ENCODE measurements around the gene BORCS5. TPM values are rescaled to one million over a fixed set of nuclear protein-coding genes. Genes with fewer than 3 reads are reported as not detected.
A peak's percentile ranks its signal among the peaks of the same experiment; 100 is the strongest.
"Not testable (repeated sequence)": the region's sequence is repeated elsewhere in the genome, so short reads cannot be mapped to it uniquely, and the experiment has no call there.

BORCS5 gene
- total RNA-seq, 2 donors from 2014 or later: 35.0 to 48.4 TPM

DNA sequence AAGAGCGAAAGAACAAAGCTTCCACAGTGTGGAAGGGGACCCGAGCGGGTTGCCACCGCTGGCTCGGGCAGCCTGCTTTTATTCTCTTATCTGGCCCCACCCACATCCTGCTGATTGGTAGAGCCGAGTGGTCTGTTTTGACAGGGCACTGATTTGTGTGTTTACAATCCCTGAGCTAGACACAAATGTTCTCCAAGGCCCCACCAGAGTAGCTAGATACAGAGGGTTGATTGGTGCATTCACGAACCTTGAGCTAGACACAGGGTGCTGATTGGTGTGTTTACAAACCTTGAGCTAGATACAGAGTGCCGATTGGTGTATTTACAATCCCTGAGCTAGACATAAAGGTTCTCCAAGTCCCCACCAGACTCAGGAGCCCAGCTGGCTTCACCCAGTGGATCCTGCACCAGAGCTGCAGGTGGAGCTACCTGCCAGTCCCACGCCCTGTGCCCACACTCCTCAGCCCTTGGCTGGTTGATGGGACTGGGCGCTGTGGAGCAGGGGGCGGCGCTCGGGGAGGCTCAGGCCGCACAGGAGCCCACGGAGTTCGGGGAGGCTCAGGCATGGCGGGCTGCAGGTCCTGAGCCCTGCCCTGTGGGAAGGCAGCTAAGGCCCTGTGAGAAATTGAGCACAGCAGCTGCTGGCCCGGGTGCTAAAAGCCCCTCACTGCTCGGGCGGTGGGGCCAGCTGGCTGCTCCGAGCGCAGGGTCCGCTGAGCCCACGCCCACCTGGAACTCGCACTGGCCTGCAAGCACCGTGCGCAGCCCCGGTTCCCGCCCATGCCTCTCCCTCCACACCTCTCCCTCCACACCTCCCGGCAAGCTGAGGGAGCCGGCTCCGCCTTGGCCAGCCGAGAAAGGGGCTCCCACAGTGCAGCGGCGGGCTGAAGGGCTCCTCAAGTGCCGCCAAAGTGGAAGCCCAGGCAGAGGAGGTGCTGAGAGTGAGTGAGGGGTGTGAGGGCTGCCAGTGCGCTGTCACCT lies 115.4 kb downstream of the BORCS5 start:
- Mint-ChIP-seq H3K4me1 (peaks cover 57% of the 10 kb centered on the region), H3K27ac (peak overlapping the region; percentile 99)
- not testable (repeated sequence) for H3K27me3 Mint-ChIP-seq; ATAC-seq; DNase-seq; H3K36me3 Mint-ChIP-seq (ENCODE audit: low read depth); H3K4me3 Mint-ChIP-seq; H3K9me3 ChIP-seq (ENCODE audit: control insufficient read depth, low read length, poor library complexity, severe bottlenecking)

- no peak for DNase-seq
- no peaks in the 10 kb centered on the region for H3K9me3 ChIP-seq (ENCODE audit: control insufficient read depth, low read length, poor library complexity, severe bottlenecking)
- Mint-ChIP-seq H3K4me3 (peak overlapping the region; percentile 89), H3K36me3 (ENCODE audit: low read depth) (peaks cover 4% of the 10 kb centered on the region), H3K27me3 (no peaks in the 10 kb centered on the region), H3K27ac (peak overlapping the region; percentile 99), H3K4me1 (peaks cover 51% of the 10 kb centered on the region)
- ATAC-seq: no peak
These were observed 116.3 kb downstream of the BORCS5 start for GRCh38 chr12:12473223-12473622.

GRCh38 chr12:12474471-12474928 lies 117.6 kb downstream of the BORCS5 start:
- ATAC-seq: peak; percentile 55
- Mint-ChIP-seq H3K27me3 (no peaks in the 10 kb centered on the region), H3K27ac (peak overlapping the region; percentile 99), H3K4me1 (peaks cover 49% of the 10 kb centered on the region), H3K4me3 (peak overlapping the region; percentile 89), H3K36me3 (ENCODE audit: low read depth) (peaks cover 4% of the 10 kb centered on the region)
- no peaks in the 10 kb centered on the region for H3K9me3 ChIP-seq (ENCODE audit: control insufficient read depth, low read length, poor library complexity, severe bottlenecking)
- peak in 1 of 3 donors; percentile 35 for DNase-seq

- Mint-ChIP-seq H3K27ac (peak overlapping the region; percentile 99), H3K36me3 (ENCODE audit: low read depth) (peaks cover 4% of the 10 kb centered on the region), H3K27me3 (no peaks in the 10 kb centered on the region), H3K4me1 (peaks cover 48% of the 10 kb centered on the region), H3K4me3 (peak overlapping the region; percentile 89)
- no peaks in the 10 kb centered on the region for H3K9me3 ChIP-seq (ENCODE audit: control insufficient read depth, low read length, poor library complexity, severe bottlenecking)
- peak in 2 of 3 donors; percentile 23 to 41 for DNase-seq
- peak; percentile 83 for ATAC-seq
These were observed 118.3 kb downstream of the BORCS5 start for GRCh38 chr12:12474931-12475795.

DNA sequence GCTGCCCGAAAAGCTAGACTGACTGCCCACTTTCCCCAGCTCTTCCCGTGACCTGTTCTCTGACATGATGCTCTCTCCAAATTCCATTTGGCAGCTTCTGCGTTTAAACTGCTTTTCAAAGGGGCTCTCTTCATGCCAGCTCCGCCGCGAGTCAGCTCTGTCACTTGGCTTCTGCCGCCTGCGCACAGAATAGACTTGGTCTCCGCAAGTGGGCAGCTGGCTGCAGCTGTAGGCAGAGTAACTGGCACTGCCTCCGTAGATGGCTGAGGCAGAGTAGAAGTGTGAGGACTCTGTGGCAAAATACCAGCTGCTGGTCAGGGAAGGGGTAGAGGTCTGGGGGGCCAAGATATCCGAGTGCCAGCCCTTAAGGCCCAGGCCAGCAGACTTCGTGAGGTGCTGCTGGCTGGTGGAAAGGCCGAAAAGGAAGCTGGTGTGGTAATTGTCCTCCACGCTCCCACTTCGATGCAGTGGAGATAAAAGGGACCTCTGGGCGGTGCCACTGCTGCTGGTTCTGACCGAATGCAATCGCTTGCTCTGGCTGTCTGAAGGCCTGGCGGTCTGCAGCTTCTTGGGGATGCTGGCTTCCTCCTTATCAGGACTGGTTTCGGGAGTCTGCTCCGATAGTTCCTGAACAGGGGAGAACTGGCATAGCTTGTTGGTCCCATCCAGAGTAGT lies 120.1 kb downstream of the BORCS5 start:
- ATAC-seq (no peak), DNase-seq (no peak)
- peaks cover 41% of the 10 kb centered on the region for H3K4me1 Mint-ChIP-seq
- no peak overlapping the region for H3K4me3 Mint-ChIP-seq
- H3K27me3 Mint-ChIP-seq: no peaks in the 10 kb centered on the region
- H3K36me3 Mint-ChIP-seq (ENCODE audit: low read depth): peaks cover 4% of the 10 kb centered on the region
- no peaks in the 10 kb centered on the region for H3K9me3 ChIP-seq (ENCODE audit: control insufficient read depth, low read length, poor library complexity, severe bottlenecking)
- H3K27ac Mint-ChIP-seq: peak overlapping the region; percentile 99

DNA sequence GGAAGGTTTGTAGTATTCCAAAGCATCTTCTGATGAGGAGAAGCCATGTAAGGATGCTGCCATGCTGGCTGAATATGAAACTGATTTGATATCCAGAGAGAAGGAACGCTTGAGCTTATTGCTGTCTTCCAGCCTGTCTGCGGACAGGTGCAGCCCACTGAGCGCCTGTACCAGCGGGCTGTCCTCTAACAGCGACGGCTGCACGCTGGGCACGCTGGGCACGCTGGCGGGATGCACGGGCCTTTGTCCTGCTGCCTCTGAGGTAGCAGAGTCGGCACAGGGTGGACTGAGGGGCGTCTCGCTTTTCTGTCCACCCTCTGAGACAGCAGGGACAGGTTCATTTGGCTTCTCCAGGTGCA lies 120.6 kb downstream of the BORCS5 start:
- no peaks in the 10 kb centered on the region for H3K9me3 ChIP-seq (ENCODE audit: control insufficient read depth, low read length, poor library complexity, severe bottlenecking)
- peak overlapping the region; percentile 19 for H3K4me3 Mint-ChIP-seq
- peak overlapping the region; percentile 99 for H3K27ac Mint-ChIP-seq
- H3K4me1 Mint-ChIP-seq: peaks cover 45% of the 10 kb centered on the region
- no peak for ATAC-seq
- H3K36me3 Mint-ChIP-seq (ENCODE audit: low read depth): peaks cover 7% of the 10 kb centered on the region
- no peak for DNase-seq
- H3K27me3 Mint-ChIP-seq: no peaks in the 10 kb centered on the region

- no peaks in the 10 kb centered on the region for H3K9me3 ChIP-seq (ENCODE audit: control insufficient read depth, low read length, poor library complexity, severe bottlenecking)
These were observed 123.2 kb downstream of the BORCS5 start for GRCh38 chr12:12480074-12480473.

DNA sequence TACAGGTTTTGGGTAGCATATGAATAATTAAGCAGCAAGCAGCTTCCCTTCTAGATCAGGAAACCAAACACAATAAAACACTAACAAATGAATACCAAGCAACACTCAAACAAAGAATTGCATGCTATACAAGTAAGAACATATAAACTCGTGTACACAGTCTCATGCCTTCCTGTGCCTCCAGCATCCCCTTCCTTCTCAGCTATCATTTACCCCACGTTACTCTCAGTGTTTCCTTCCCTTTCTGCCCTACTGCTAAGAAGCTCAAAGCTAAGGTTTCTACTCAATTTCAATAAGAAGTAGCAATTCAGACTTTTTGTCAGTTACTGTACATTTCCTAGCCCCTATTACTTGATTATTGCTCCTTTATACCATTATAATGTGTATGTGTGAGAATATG lies 124.8 kb downstream of the BORCS5 start:
- H3K9me3 ChIP-seq (ENCODE audit: control insufficient read depth, low read length, poor library complexity, severe bottlenecking): no peaks in the 10 kb centered on the region
- H3K4me3 Mint-ChIP-seq: peak overlapping the region; percentile 83
- DNase-seq: no peak
- H3K4me1 Mint-ChIP-seq: peaks cover 36% of the 10 kb centered on the region
- peak; percentile 70 for ATAC-seq
- H3K27ac Mint-ChIP-seq: peak overlapping the region; percentile 99
- peaks cover 5% of the 10 kb centered on the region for H3K36me3 Mint-ChIP-seq (ENCODE audit: low read depth)
- no peaks in the 10 kb centered on the region for H3K27me3 Mint-ChIP-seq

More at GRCh38 chr12:12480074-12480473, 123.2 kb downstream of the BORCS5 start:
- DNase-seq (no peak), ATAC-seq (no peak)
- H3K36me3 Mint-ChIP-seq (ENCODE audit: low read depth): peaks cover 5% of the 10 kb centered on the region
- no peaks in the 10 kb centered on the region for H3K27me3 Mint-ChIP-seq
- peak overlapping the region; percentile 99 for H3K27ac Mint-ChIP-seq
- peaks cover 44% of the 10 kb centered on the region for H3K4me1 Mint-ChIP-seq
- peak overlapping the region; percentile 33 for H3K4me3 Mint-ChIP-seq

DNA sequence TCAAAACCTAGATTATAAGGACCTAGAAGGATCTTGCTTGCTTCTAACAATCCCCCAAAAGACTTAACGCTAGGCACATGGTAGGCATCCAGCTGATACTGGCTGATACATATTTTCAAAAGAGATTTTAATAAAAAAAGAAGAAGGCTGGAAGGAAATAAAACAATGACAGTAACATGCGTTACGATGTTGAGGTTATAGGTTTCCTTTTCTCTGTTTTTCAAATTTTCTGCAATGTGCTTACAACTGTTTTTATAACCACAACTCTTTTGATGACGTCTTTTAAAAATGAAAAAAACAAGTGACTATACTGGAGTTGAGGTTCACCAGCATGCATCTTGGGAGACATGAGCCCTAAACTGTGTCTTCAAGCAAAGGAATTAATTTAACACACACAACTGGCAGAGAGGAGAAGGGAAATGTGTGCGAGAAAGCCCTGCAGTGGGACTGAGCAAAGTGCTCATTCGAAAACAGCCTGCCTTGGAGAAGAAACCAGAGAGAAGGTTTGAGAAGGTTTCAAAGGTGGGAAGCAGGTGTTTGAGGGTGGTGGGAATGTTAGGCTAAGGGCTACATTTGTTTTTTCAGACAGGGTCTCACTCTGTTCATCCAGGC lies 125.4 kb downstream of the BORCS5 start:
- H3K9me3 ChIP-seq (ENCODE audit: control insufficient read depth, low read length, poor library complexity, severe bottlenecking): no peaks in the 10 kb centered on the region
- peak overlapping the region; percentile 99 for H3K27ac Mint-ChIP-seq
- peaks cover 37% of the 10 kb centered on the region for H3K4me1 Mint-ChIP-seq
- ATAC-seq: peak; percentile 79
- H3K27me3 Mint-ChIP-seq: no peaks in the 10 kb centered on the region
- DNase-seq: peak in 2 of 3 donors; percentile 20 to 39
- peak overlapping the region; percentile 89 for H3K4me3 Mint-ChIP-seq
- H3K36me3 Mint-ChIP-seq (ENCODE audit: low read depth): peaks cover 5% of the 10 kb centered on the region

GRCh38 chr12:12482959-12483358 lies 126.1 kb downstream of the BORCS5 start:
- H3K36me3 Mint-ChIP-seq (ENCODE audit: low read depth): peaks cover 6% of the 10 kb centered on the region
- H3K4me3 Mint-ChIP-seq: peak overlapping the region; percentile 89

GRCh38 chr12:12483438-12483837 lies 126.6 kb downstream of the BORCS5 start:
- ATAC-seq (no peak), DNase-seq (no peak)
- Mint-ChIP-seq H3K4me3 (peak overlapping the region; percentile 89), H3K27ac (peak overlapping the region; percentile 99), H3K4me1 (peaks cover 46% of the 10 kb centered on the region), H3K36me3 (ENCODE audit: low read depth) (peaks cover 9% of the 10 kb centered on the region), H3K27me3 (no peaks in the 10 kb centered on the region)
- H3K9me3 ChIP-seq (ENCODE audit: control insufficient read depth, low read length, poor library complexity, severe bottlenecking): no peaks in the 10 kb centered on the region

More at GRCh38 chr12:12482959-12483358, 126.1 kb downstream of the BORCS5 start:
- Mint-ChIP-seq H3K27me3 (no peaks in the 10 kb centered on the region), H3K4me1 (peaks cover 41% of the 10 kb centered on the region), H3K27ac (peak overlapping the region; percentile 99)
- no peak for DNase-seq
- no peaks in the 10 kb centered on the region for H3K9me3 ChIP-seq (ENCODE audit: control insufficient read depth, low read length, poor library complexity, severe bottlenecking)
- ATAC-seq: no peak

DNA sequence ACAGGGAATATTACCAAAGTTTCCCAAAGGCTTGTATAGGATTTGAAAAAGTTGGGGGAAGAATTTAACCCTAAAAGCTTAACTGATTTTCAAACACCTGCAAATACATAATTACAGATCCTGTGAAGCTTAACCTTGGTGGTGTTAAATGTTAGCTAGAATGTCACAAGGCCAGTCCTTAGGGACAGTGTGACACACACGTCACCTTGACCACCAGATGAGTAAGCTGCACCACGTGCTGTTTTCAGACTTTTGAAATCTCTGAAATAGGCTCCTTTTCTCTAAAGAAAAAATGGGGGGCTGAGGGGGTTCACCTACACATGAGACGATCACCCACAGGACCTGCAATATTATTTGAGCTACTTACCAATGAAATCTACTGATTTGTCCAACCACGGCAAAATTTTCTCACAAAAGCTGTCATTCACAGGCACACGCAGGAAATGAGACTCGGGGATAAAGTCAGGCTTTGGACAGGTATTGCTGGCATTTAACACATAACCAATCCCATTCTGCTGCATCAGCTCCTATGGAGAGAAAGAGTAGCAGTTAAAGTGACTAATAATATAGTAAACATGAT lies 129.9 kb downstream of the BORCS5 start:
- no peak overlapping the region for H3K4me3 Mint-ChIP-seq
- no peaks in the 10 kb centered on the region for H3K9me3 ChIP-seq (ENCODE audit: control insufficient read depth, low read length, poor library complexity, severe bottlenecking)
- ATAC-seq (no peak), DNase-seq (no peak)
- no peaks in the 10 kb centered on the region for H3K27me3 Mint-ChIP-seq
- peaks cover 38% of the 10 kb centered on the region for H3K4me1 Mint-ChIP-seq
- H3K36me3 Mint-ChIP-seq (ENCODE audit: low read depth): peaks cover 9% of the 10 kb centered on the region
- peak overlapping the region; percentile 99 for H3K27ac Mint-ChIP-seq
